K562 (cell line): Measurements from ENCODE around the gene CTDSP1. TPM values are rescaled to one million over a fixed set of nuclear protein-coding genes. Genes with fewer than 3 reads are reported as not detected.

Source experiments
- ATF7 ChIP-seq: fragments of 450-650 bp; IDR thresholded peaks from 2 replicates; pipeline ENCODE4 v1.7.1; 2014; ENCODE audit warnings: mild to moderate bottlenecking, moderate library complexity
- CBFA2T3 ChIP-seq: fragments of 450-650 bp; IDR thresholded peaks from 2 replicates; pipeline ENCODE4 v1.6.1; 2017
- CREB3L1 ChIP-seq: fragments of 450-650 bp; IDR thresholded peaks from 2 replicates; pipeline ENCODE4 v1.6.1; 2014; ENCODE audit warnings: low read depth, mild to moderate bottlenecking, moderate library complexity, borderline replicate concordance
- CREM ChIP-seq: IDR thresholded peaks from 2 replicates; pipeline ENCODE4 v1.6.1; 2014; ENCODE audit warnings: antibody characterized with exemption, low read depth
- CTCF ChIP-seq, 3 experiments: IDR thresholded peaks in 2 of 3; conservative IDR thresholded peaks in 1 of 3; 2 replicates each; pipeline ENCODE4 v1.5.1; 2011 to 2012; ENCODE audit warnings: low read length in 3 of 3, mild to moderate bottlenecking in 3 of 3, control low read depth in 2 of 3, improper control_type of control experiment in 1 of 3, inconsistent platforms in 1 of 3, low read depth in 1 of 3, mixed read lengths in 1 of 3, moderate library complexity in 1 of 3; ENCODE audit not compliant: insufficient read depth in 2 of 3
- MNT ChIP-seq, 2 experiments: fragments of 450-650 bp; conservative IDR thresholded peaks; 2 replicates each; pipeline ENCODE4 v1.6.1; 2017; ENCODE audit warnings: mild to moderate bottlenecking in 2 of 2, moderate library complexity in 2 of 2
- NEUROD1 ChIP-seq: fragments of 150-350 bp; IDR thresholded peaks from 2 replicates; pipeline ENCODE4 v1.6.1; 2014; ENCODE audit warnings: borderline replicate concordance, low read length, low read depth; ENCODE audit not compliant: partially characterized antibody
- PHF8 ChIP-seq: fragments of 200-600 bp; sonication (generic); IDR thresholded peaks from 2 replicates; pipeline ENCODE4 v1.6.1; 2012; ENCODE audit warnings: mixed run types, mild to moderate bottlenecking, inconsistent platforms, low read length, moderate library complexity, borderline replicate concordance
- SUPT5H ChIP-seq: fragments of 450-650 bp; IDR thresholded peaks from 2 replicates; pipeline ENCODE4 v1.6.1; 2016
- ZBED1 ChIP-seq: IDR thresholded peaks from 2 replicates; pipeline ENCODE4 v1.6.1; 2014
- ZFX ChIP-seq: sonication (generic); formaldehyde crosslinking; IDR thresholded peaks from 2 replicates; pipeline ENCODE4 v1.8.0; 2022; ENCODE audit warnings: mild to moderate bottlenecking, missing genetic modification reagents, moderate library complexity
- ZNF318 ChIP-seq, 2 experiments: fragments of 450-650 bp; IDR thresholded peaks; 2 replicates each; pipeline ENCODE4 v1.6.1; 2016; ENCODE audit warnings: mild to moderate bottlenecking in 2 of 2, borderline replicate concordance in 1 of 2, low read depth in 1 of 2, moderate library complexity in 1 of 2
- ZNF436 ChIP-seq: fragments of 250-450, 450-650 bp; sonication (Bioruptor Pico); formaldehyde crosslinking; IDR thresholded peaks from 2 replicates; pipeline ENCODE4 v1.7.0; 2020; ENCODE audit warnings: mild to moderate bottlenecking
- polyA plus RNA-seq, 8 experiments: library from polyadenylated mRNA; depleted of rRNA in 4 of 8; stranded (reverse) in 5 of 8; unstranded in 3 of 8; fragments of >200 nt; fragmentation: Nextera tagmentation in 2 of 8; fragmentation: Illumina TruSeq in 1 of 8; extraction: Ambion mirVana in 2 of 8; extraction: Trizol in 1 of 8; gene quantifications; 2 replicates each; pipeline versions ENCODE4 v1.2.1 to v1.2.3, GENCODE V29; 2011 to 2014; ENCODE audit warnings: inconsistent platforms in 1 of 8, missing spikeins in 1 of 8
- total RNA-seq, 7 experiments: library from RNA; depleted of rRNA in 6 of 7; stranded (reverse); fragments of >200 nt in 6 of 7; fragmentation: Illumina TruSeq in 2 of 7; extraction: Trizol in 2 of 7; gene quantifications; 2 replicates each; pipeline versions ENCODE4 v1.2.1 to v1.2.3, GENCODE V29; 2011 to 2021; ENCODE audit warnings: low replicate concordance in 1 of 7

The CTDSP1 gene
- total and polyA plus RNA-seq, 9 of the 15 experiments (the other 6 are each of a cell fraction or from before 2014, with no cell fraction given), result 2.4 to 74.8 (median 45.8) TPM

GRCh38 chr2:218367415-218368149, 32.1 kb upstream of the CTDSP1 start (continued):
- TF ChIP-seq ZNF318 (IDR thresholded peaks at IDR 0.05; ENCODE audit: borderline replicate concordance in 1 of 2, low read depth in 1 of 2), result no peak
- no peak; the same call in 1 of the 2 replicates for TF ChIP-seq ZBED1
- TF ChIP-seq CREB3L1, result peak; percentile 70; the same call in 1 of the 2 replicates
- TF ChIP-seq ZFX, result peak; percentile 99
- no peak for TF ChIP-seq CBFA2T3
- TF ChIP-seq CTCF (IDR thresholded peaks at IDR 0.05 in 2 of 3, conservative IDR thresholded peaks at IDR 0.05 in 1 of 3; ENCODE audit: insufficient read depth in 2 of 3, low read depth in 1 of 3, low read length in 3 of 3), result peak in 2 of 3 experiments; percentile 16 to 28; a peak in 2 of 6 replicates
- TF ChIP-seq ZNF436 (CRISPR knock-in tag), result no peak
- TF ChIP-seq ATF7, result peak; percentile 62; the same call in 1 of the 2 replicates
- TF ChIP-seq NEUROD1, result no peak
- peak; percentile 30 to 67; a peak in 2 of 4 replicates for TF ChIP-seq MNT (conservative IDR thresholded peaks at IDR 0.05)
- peak; percentile 79 for TF ChIP-seq CREM
- peak; percentile 90 for TF ChIP-seq SUPT5H
- TF ChIP-seq PHF8, result peak; percentile 93
